DMS53 treated with DMSO at 0.1 percent for 48 hours (cell line): ENCODE measurements around the gene INPP5J.
"Not testable (repeated sequence)": the region's sequence is repeated elsewhere in the genome, so short reads cannot be mapped to it uniquely, and the experiment has no call there.

Experiments
- DNase-seq: peaks from one replicate; lab custom pipeline; 2025; ENCODE audit not compliant: unreplicated experiment; lab: John Stamatoyannopoulos, UW

Gene INPP5J

GRCh38 chr22:31143038-31143437 lies 20.3 kb downstream of the INPP5J start:
- no peak for DNase-seq

GRCh38 chr22:31143537-31143936 lies 20.8 kb downstream of the INPP5J start:
- no peak for DNase-seq

GRCh38 chr22:31144223-31144622 lies 21.5 kb downstream of the INPP5J start:
- peak; percentile 19 for DNase-seq

- no peak for DNase-seq
These were observed 25.7 kb downstream of the INPP5J start for GRCh38 chr22:31148488-31148887.

GRCh38 chr22:31148953-31149627 lies 26.3 kb downstream of the INPP5J start:
- DNase-seq = peak; percentile 25

- no peak for DNase-seq
These were observed 27.8 kb downstream of the INPP5J start for GRCh38 chr22:31150615-31151014.

GRCh38 chr22:31151872-31152271 lies 29.1 kb downstream of the INPP5J start:
- DNase-seq = no peak

GRCh38 chr22:31153357-31153756 lies 30.6 kb downstream of the INPP5J start:
- DNase-seq = no peak

GRCh38 chr22:31154975-31155374 lies 32.2 kb downstream of the INPP5J start:
- DNase-seq = no peak

- no peak for DNase-seq
These were observed 32.7 kb downstream of the INPP5J start for GRCh38 chr22:31155422-31155821.

- no peak for DNase-seq
These were observed 37.7 kb downstream of the INPP5J start for GRCh38 chr22:31160328-31160978.

GRCh38 chr22:31161386-31161785 lies 38.6 kb downstream of the INPP5J start:
- DNase-seq = no peak

- no peak for DNase-seq
These were observed 39.4 kb downstream of the INPP5J start for GRCh38 chr22:31162015-31162765.

GRCh38 chr22:31170971-31171370 lies 48.2 kb downstream of the INPP5J start:
- DNase-seq = no peak

GRCh38 chr22:31171734-31172133 lies 49.0 kb downstream of the INPP5J start:
- DNase-seq = not testable (repeated sequence)

- no peak for DNase-seq
These were observed 50.8 kb downstream of the INPP5J start for GRCh38 chr22:31173386-31174145.

- DNase-seq = no peak
These were observed 54.2 kb downstream of the INPP5J start for GRCh38 chr22:31176923-31177322.

- DNase-seq = no peak
These were observed 54.8 kb downstream of the INPP5J start for GRCh38 chr22:31177420-31178162.

- DNase-seq = no peak
These were observed 56.1 kb downstream of the INPP5J start for GRCh38 chr22:31178859-31179258.

- peak; percentile 38 for DNase-seq
These were observed 56.6 kb downstream of the INPP5J start for GRCh38 chr22:31179345-31179744.

- no peak for DNase-seq
These were observed 61.2 kb downstream of the INPP5J start for GRCh38 chr22:31184015-31184414.
